HEK293 (cell line): ENCODE measurements around the gene MACROH2A1.

ENCODE experiments used
- ELK4 ChIP-seq: IDR thresholded peaks from 2 replicates; pipeline ENCODE4 v1.6.1; 2011; ENCODE audit warnings: mild to moderate bottlenecking, low read depth, low read length, borderline replicate concordance
- GLI4 ChIP-seq: fragments of 450-650 bp; formaldehyde crosslinking; IDR thresholded peaks from 2 replicates; pipeline ENCODE4 v1.5.1; 2016; ENCODE audit warnings: missing biosample characterization, missing genetic modification characterization
- GLIS1 ChIP-seq: fragments of 450-650 bp; formaldehyde crosslinking; IDR thresholded peaks from 2 replicates; pipeline ENCODE4 v1.5.1; 2016; ENCODE audit warnings: missing biosample characterization, missing genetic modification characterization
- KLF8 ChIP-seq: fragments of 450-650 bp; formaldehyde crosslinking; IDR thresholded peaks from 2 replicates; pipeline ENCODE4 v1.5.1; 2016; ENCODE audit warnings: missing biosample characterization, missing genetic modification characterization
- OSR2 ChIP-seq: fragments of 450-650 bp; formaldehyde crosslinking; IDR thresholded peaks from 2 replicates; pipeline ENCODE4 v1.5.1; 2016; ENCODE audit warnings: missing biosample characterization, missing genetic modification characterization
- OVOL3 ChIP-seq: fragments of 450-650 bp; formaldehyde crosslinking; IDR thresholded peaks from 2 replicates; pipeline ENCODE4 v1.5.1; 2016; ENCODE audit warnings: missing biosample characterization, missing genetic modification characterization
- PRDM10 ChIP-seq: fragments of 450-650 bp; formaldehyde crosslinking; IDR thresholded peaks from 2 replicates; pipeline ENCODE4 v1.5.1; 2016; ENCODE audit warnings: missing biosample characterization, missing genetic modification characterization
- SCRT2 ChIP-seq: fragments of 450-650 bp; formaldehyde crosslinking; IDR thresholded peaks from 2 replicates; pipeline ENCODE4 v1.5.1; 2016; ENCODE audit warnings: missing biosample characterization, missing genetic modification characterization
- ZBTB49 ChIP-seq: fragments of 450-650 bp; formaldehyde crosslinking; IDR thresholded peaks from 2 replicates; pipeline ENCODE4 v1.5.1; 2016; ENCODE audit warnings: missing biosample characterization, missing genetic modification characterization, low read depth
- ZFP3 ChIP-seq: fragments of 450-650 bp; formaldehyde crosslinking; IDR thresholded peaks from 2 replicates; pipeline ENCODE4 v1.5.1; 2016; ENCODE audit warnings: low read depth, missing biosample characterization, missing genetic modification characterization
- ZFP69B ChIP-seq: fragments of 450-650 bp; formaldehyde crosslinking; IDR thresholded peaks from 2 replicates; pipeline ENCODE4 v1.5.1; 2016; ENCODE audit warnings: missing biosample characterization, missing genetic modification characterization
- ZNF157 ChIP-seq: fragments of 450-650 bp; formaldehyde crosslinking; IDR thresholded peaks from 2 replicates; pipeline ENCODE4 v1.5.1; 2016; ENCODE audit warnings: missing biosample characterization, missing genetic modification characterization
- ZNF174 ChIP-seq: fragments of 450-650 bp; formaldehyde crosslinking; IDR thresholded peaks from 2 replicates; pipeline ENCODE4 v1.5.0; 2017; ENCODE audit warnings: missing biosample characterization, mild to moderate bottlenecking, missing genetic modification characterization
- ZNF239 ChIP-seq: fragments of 450-650 bp; formaldehyde crosslinking; IDR thresholded peaks from 2 replicates; pipeline ENCODE4 v1.5.1; 2016; ENCODE audit warnings: missing biosample characterization, missing genetic modification characterization
- ZNF335 ChIP-seq: fragments of 450-650 bp; formaldehyde crosslinking; conservative IDR thresholded peaks from 2 replicates; pipeline ENCODE4 v1.5.1; 2016; ENCODE audit warnings: missing biosample characterization, missing genetic modification characterization
- ZNF341 ChIP-seq: fragments of 450-650 bp; formaldehyde crosslinking; IDR thresholded peaks from 2 replicates; pipeline ENCODE4; 2016; ENCODE audit warnings: low read depth, missing biosample characterization, missing genetic modification characterization
- ZNF398 ChIP-seq: fragments of 450-650 bp; formaldehyde crosslinking; IDR thresholded peaks from 2 replicates; pipeline ENCODE4 v1.5.1; 2017; ENCODE audit warnings: missing biosample characterization, missing genetic modification characterization
- ZNF501 ChIP-seq: fragments of 450-650 bp; formaldehyde crosslinking; IDR thresholded peaks from 2 replicates; pipeline ENCODE4 v1.5.1; 2016; ENCODE audit warnings: missing biosample characterization, missing genetic modification characterization
- ZNF514 ChIP-seq: fragments of 450-650 bp; formaldehyde crosslinking; IDR thresholded peaks from 2 replicates; pipeline ENCODE4 v1.5.1; 2016; ENCODE audit warnings: missing biosample characterization, missing genetic modification characterization
- ZNF518A ChIP-seq: fragments of 450-650 bp; formaldehyde crosslinking; conservative IDR thresholded peaks from 2 replicates; pipeline ENCODE4 v1.5.1; 2016; ENCODE audit warnings: low read depth, missing biosample characterization, missing genetic modification characterization
- ZNF629 ChIP-seq: fragments of 450-650 bp; formaldehyde crosslinking; IDR thresholded peaks from 2 replicates; pipeline ENCODE4 v1.5.1; 2017; ENCODE audit warnings: missing biosample characterization, missing genetic modification characterization
- ZNF639 ChIP-seq: fragments of 450-650 bp; formaldehyde crosslinking; IDR thresholded peaks from 2 replicates; pipeline ENCODE4 v1.5.1; 2016; ENCODE audit warnings: missing biosample characterization, missing genetic modification characterization
- ZNF664 ChIP-seq: fragments of 450-650 bp; formaldehyde crosslinking; IDR thresholded peaks from 2 replicates; pipeline ENCODE4 v1.5.1; 2016; ENCODE audit warnings: missing biosample characterization, missing genetic modification characterization
- ZNF776 ChIP-seq: fragments of 450-650 bp; formaldehyde crosslinking; IDR thresholded peaks from 2 replicates; pipeline ENCODE4 v1.5.0; 2017; ENCODE audit warnings: missing biosample characterization, missing genetic modification characterization, borderline replicate concordance
- ZNF837 ChIP-seq: fragments of 450-650 bp; formaldehyde crosslinking; IDR thresholded peaks from 2 replicates; pipeline ENCODE4 v1.5.1; 2016; ENCODE audit warnings: missing biosample characterization, missing genetic modification characterization

Gene MACROH2A1

GRCh38 chr5:135398160-135398854, 724 bp downstream of the MACROH2A1 start (continued):
- TF ChIP-seq ELK4 = no peak
- TF ChIP-seq ZNF398 (tag by site-specific recombination) = peak; percentile 9; the same call in 1 of the 2 replicates
- no peak for TF ChIP-seq ZBTB49
- TF ChIP-seq ZNF639 = no peak
- no peak for TF ChIP-seq ZFP3 (tag by site-specific recombination)
- TF ChIP-seq ZNF501 (tag by site-specific recombination) = no peak
- TF ChIP-seq GLI4 (tag by site-specific recombination) = no peak
- TF ChIP-seq ZNF837 = no peak
- no peak for TF ChIP-seq ZNF239 (tag by site-specific recombination)
- TF ChIP-seq SCRT2 = peak; percentile 96
- no peak for TF ChIP-seq OVOL3 (tag by site-specific recombination)
- TF ChIP-seq ZNF629 (tag by site-specific recombination) = no peak
- peak; percentile 19; the same call in 1 of the 2 replicates for TF ChIP-seq KLF8 (tag by site-specific recombination)
- TF ChIP-seq OSR2 (tag by site-specific recombination) = no peak
- TF ChIP-seq GLIS1 = peak; percentile 91
- no peak for TF ChIP-seq ZNF776 (tag by site-specific recombination)
- no peak for TF ChIP-seq ZFP69B (tag by site-specific recombination)
- peak; percentile 86 for TF ChIP-seq ZNF335 (tag by site-specific recombination)
- TF ChIP-seq PRDM10 = no peak
- TF ChIP-seq ZNF157 (tag by site-specific recombination) = no peak
- no peak for TF ChIP-seq ZNF514 (tag by site-specific recombination)
- no peak for TF ChIP-seq ZNF518A (tag by site-specific recombination)
- no peak for TF ChIP-seq ZNF664 (tag by site-specific recombination)
- no peak for TF ChIP-seq ZNF174
- peak; percentile 53 for TF ChIP-seq ZNF341
